ENCODE data around the gene ISYNA1.

ISYNA1 gene

GRCh38 chr19:18390065-18390907 lies 47.6 kb downstream of the ISYNA1 start:
- DNase-seq, result peak; percentile 41

DNA sequence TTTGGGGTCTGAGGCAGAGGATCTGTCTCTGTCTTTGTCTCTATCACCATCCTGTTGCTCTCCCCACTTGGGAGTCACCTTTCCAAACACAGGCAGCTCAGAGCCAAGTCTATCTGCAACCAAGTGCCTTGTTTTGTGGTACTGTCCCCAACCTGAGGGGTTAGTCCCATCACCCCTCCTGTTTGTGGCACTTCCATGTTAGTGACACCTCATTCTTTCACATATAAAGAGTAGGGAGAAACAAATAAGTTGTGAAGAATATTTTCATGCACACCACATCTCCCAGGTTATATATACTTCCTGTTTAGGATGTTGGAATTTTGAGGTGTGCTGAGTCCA lies 48.2 kb downstream of the ISYNA1 start:
- DNase-seq, result no peak

GRCh38 chr19:18388960-18389725 lies 48.8 kb downstream of the ISYNA1 start:
- no peak for DNase-seq

DNA sequence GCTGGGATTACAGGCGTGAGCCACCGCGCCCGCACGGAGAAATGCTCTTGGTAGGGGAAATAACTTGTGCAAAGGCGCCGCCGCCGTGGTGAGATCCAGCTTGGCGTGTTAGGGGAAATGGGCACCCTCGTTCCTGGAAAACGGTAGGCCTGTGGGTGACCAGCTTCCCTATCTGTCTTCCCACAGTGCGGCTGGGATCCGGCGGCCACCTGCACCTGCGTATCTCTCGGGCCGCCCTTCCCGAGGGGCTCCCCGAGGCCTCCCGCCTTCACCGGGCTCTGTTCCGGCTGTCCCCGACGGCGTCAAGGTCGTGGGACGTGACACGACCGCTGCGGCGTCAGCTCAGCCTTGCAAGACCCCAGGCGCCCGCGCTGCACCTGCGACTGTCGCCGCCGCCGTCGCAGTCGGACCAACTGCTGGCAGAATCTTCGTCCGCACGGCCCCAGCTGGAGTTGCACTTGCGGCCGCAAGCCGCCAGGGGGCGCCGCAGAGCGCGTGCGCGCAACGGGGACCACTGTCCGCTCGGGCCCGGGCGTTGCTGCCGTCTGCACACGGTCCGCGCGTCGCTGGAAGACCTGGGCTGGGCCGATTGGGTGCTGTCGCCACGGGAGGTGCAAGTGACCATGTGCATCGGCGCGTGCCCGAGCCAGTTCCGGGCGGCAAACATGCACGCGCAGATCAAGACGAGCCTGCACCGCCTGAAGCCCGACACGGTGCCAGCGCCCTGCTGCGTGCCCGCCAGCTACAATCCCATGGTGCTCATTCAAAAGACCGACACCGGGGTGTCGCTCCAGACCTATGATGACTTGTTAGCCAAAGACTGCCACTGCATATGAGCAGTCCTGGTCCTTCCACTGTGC lies 49.6 kb downstream of the ISYNA1 start:
- DNase-seq, result peak; percentile 83

- peak; percentile 64 for DNase-seq
These were observed 51.2 kb downstream of the ISYNA1 start for GRCh38 chr19:18386543-18387271.

DNA sequence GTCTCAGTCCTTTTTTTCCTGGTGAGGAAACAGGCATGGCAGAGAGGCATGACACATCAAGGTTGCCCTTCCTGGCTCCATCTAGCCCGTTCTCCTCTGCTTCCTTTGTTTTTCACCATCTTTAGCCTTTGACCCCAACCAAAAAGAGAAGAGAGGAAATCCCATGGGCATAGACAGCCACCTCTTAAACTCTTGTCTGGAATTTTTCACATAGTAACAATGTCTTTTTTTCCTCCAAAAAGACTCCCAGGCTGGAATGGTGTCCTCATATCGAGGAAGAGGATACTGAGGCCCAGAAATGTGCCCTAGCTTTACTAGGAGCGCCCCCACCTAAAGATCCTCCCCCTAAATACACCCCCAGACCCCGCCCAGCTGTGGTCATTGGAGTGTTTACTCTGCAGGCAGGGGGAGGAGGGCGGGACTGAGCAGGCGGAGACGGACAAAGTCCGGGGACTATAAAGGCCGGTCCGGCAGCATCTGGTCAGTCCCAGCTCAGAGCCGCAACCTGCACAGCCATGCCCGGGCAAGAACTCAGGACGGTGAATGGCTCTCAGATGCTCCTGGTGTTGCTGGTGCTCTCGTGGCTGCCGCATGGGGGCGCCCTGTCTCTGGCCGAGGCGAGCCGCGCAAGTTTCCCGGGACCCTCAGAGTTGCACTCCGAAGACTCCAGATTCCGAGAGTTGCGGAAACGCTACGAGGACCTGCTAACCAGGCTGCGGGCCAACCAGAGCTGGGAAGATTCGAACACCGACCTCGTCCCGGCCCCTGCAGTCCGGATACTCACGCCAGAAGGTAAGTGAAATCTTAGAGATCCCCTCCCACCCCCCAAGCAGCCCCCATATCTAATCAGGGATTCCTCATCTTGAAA lies 52.0 kb downstream of the ISYNA1 start, which contains the start of gene GDF15:
TSS of gene GDF15 (plus strand) at position 484 of the 868 bp plus-strand sequence. CDS start at position 516, 32 bp downstream.
- DNase-seq, result peak; percentile 90

- no peak for DNase-seq
These were observed 52.6 kb downstream of the ISYNA1 start for GRCh38 chr19:18385359-18385674.

DNA sequence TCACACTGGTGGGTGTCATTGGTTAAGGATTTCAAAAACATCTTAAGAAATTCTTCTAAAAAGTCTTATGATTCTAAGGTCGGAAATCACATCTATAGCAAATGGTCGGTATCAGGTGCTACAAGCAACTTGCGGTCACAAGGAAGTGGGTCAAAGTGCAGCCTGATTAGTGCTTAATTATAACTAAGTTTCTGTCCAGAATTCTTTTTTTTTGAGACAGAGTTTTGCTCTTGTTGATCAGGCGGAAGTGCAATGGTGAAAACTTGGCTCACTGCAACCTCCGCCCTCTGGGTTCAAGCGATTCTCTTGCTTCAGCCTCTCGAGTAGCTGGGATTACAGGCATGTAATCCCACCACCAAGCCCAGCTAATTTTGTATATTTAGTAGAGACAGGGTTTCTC lies 53.2 kb downstream of the ISYNA1 start:
- no peak for DNase-seq
